GM12878 (cell line): ENCODE data around the gene PRRG3. TPM values are rescaled to one million over a fixed set of nuclear protein-coding genes. Genes with fewer than 3 reads are reported as not detected.

Source experiments
- ATAC-seq: fragments of 200-7000 bp; cut with Tn5 transposase; 3 replicates; pipeline ENCODE4 v1.9.1; 2020; ENCODE audit warnings: mild to moderate bottlenecking, moderate library complexity
- BruUV-seq: library from RNA; stranded (reverse); fragments of 400-500 nt; replicated peaks from 2 replicates; lab custom pipeline; 2021; lab: Mats Ljungman, UMichigan
- CTCF ChIA-PET: fragments of 300-600 bp; sonication (Branson Sonifier 250); formaldehyde crosslinking; extraction: SDS; loops from one replicate; lab custom pipeline; 2021; ENCODE audit warnings: inconsistent platforms; lab: Yijun Ruan, JAX
- POLR2A ChIA-PET: fragments of 350-600 bp; formaldehyde crosslinking; extraction: SDS; loops from one replicate; lab custom pipeline; 2021; ENCODE audit warnings: inconsistent platforms; lab: Charles Lee
- RAD21 ChIA-PET: fragments of 300-600 bp; sonication (Branson Sonifier 250); formaldehyde crosslinking; loops from one replicate; lab custom pipeline; 2023; ENCODE audit warnings: antibody characterized with exemption; ENCODE audit not compliant: unreplicated experiment; lab: Charles Lee
- SMC1A ChIA-PET: fragments of 300-600 bp; sonication (Branson Sonifier 250); formaldehyde crosslinking; loops from one replicate; lab custom pipeline; 2023; ENCODE audit not compliant: unreplicated experiment, uncharacterized antibody; lab: Charles Lee
- DNase-seq: peaks from one replicate; pipeline ENCODE4 v3.0.0-alpha.2; 2011; ENCODE audit warnings: low read depth, low spot score
- FAIRE-seq: peaks from 3 replicates; lab custom pipeline; 2011; peaks lifted over from hg19 to GRCh38; lab: Jason Lieb, UNC
- H2AFZ ChIP-seq: 2 replicates; pipeline ENCODE4 v1.6.0; 2011; ENCODE audit warnings: low read depth, low read length, control low read depth; ENCODE audit not compliant: control insufficient read depth
- H3K27ac ChIP-seq: 2 replicates; pipeline ENCODE4 v1.5.1; 2011; ENCODE audit warnings: control low read depth; ENCODE audit not compliant: control insufficient read depth, insufficient read depth
- H3K27me3 ChIP-seq, 2 experiments: replicated peaks in 1 of 2; 2 replicates each; pipeline versions ENCODE4 v1.6.0 to v1.6.1; 2011; ENCODE audit warnings: low read length in 1 of 2; ENCODE audit not compliant: control insufficient read depth in 2 of 2, insufficient read depth in 2 of 2
- H3K36me3 ChIP-seq, 2 experiments: 2 replicates each; pipeline ENCODE4 v1.5.1; 2011; ENCODE audit warnings: low read length in 1 of 2; ENCODE audit not compliant: control insufficient read depth in 2 of 2, insufficient read depth in 2 of 2
- H3K4me1 ChIP-seq: 2 replicates; pipeline ENCODE4 v1.6.1; 2011; ENCODE audit warnings: mild to moderate bottlenecking, low read length, moderate library complexity, mixed read lengths; ENCODE audit not compliant: control insufficient read depth, insufficient read depth
- H3K4me2 ChIP-seq: 2 replicates; pipeline ENCODE4 v1.6.0; 2011; ENCODE audit warnings: control low read depth; ENCODE audit not compliant: control insufficient read depth, insufficient read depth
- H3K4me3 ChIP-seq: fragments of 200-600 bp; sonication (generic); 2 replicates; pipeline ENCODE4 v1.5.1; 2016
- H3K79me2 ChIP-seq: 2 replicates; pipeline ENCODE4 v1.6.0; 2011; ENCODE audit warnings: low read length; ENCODE audit not compliant: control insufficient read depth, insufficient read depth
- H3K9ac ChIP-seq: 2 replicates; pipeline ENCODE4 v1.8.0; 2011; ENCODE audit warnings: low read length, control low read depth, mixed read lengths; ENCODE audit not compliant: control insufficient read depth, insufficient read depth
- H3K9me3 ChIP-seq: replicated peaks from 3 replicates; pipeline ENCODE4 v1.5.1; 2011; ENCODE audit warnings: mild to moderate bottlenecking, low read length; ENCODE audit not compliant: control insufficient read depth, insufficient read depth
- H4K20me1 ChIP-seq: 2 replicates; pipeline ENCODE4 v1.6.0; 2011; ENCODE audit not compliant: control insufficient read depth, insufficient read depth
- DPF2 ChIP-seq: fragments of 450-650 bp; IDR thresholded peaks from 2 replicates; pipeline ENCODE4 v1.6.1; 2017; ENCODE audit warnings: mild to moderate bottlenecking
- ELK1 ChIP-seq: IDR thresholded peaks from 2 replicates; pipeline ENCODE4 v1.6.1; 2012; ENCODE audit warnings: low read depth, low read length, improper control_type of control experiment
- EP300 ChIP-seq, 2 experiments: fragments of 150-350 bp in 1 of 2; IDR thresholded peaks; 2 replicates each; pipeline ENCODE4 v1.6.1; 2011 to 2012; ENCODE audit warnings: low read depth in 2 of 2, low read length in 2 of 2, borderline replicate concordance in 1 of 2, improper control_type of control experiment in 1 of 2, inconsistent platforms in 1 of 2; ENCODE audit not compliant: control insufficient read depth in 1 of 2
- HDGF ChIP-seq: fragments of 450-650 bp; IDR thresholded peaks from 2 replicates; pipeline ENCODE4 v1.6.1; 2016; ENCODE audit warnings: antibody characterized with exemption
- IRF4 ChIP-seq: IDR thresholded peaks from 2 replicates; pipeline ENCODE4 v1.6.1; 2011; ENCODE audit warnings: low read depth, low read length
- JUNB ChIP-seq: IDR thresholded peaks from 2 replicates; pipeline ENCODE4 v1.6.1; 2016; ENCODE audit warnings: antibody characterized with exemption, mild to moderate bottlenecking
- MAX ChIP-seq: IDR thresholded peaks from 2 replicates; pipeline ENCODE4 v1.6.1; 2012; ENCODE audit warnings: low read depth, low read length, improper control_type of control experiment
- MEF2A ChIP-seq: IDR thresholded peaks from 2 replicates; pipeline ENCODE4 v1.6.1; 2011; ENCODE audit warnings: low read depth, mild to moderate bottlenecking, low read length, moderate library complexity; ENCODE audit not compliant: insufficient read depth
- MLLT1 ChIP-seq: fragments of 450-650 bp; IDR thresholded peaks from 2 replicates; pipeline ENCODE4 v1.6.1; 2016; ENCODE audit warnings: mild to moderate bottlenecking
- MYC ChIP-seq: IDR thresholded peaks from 2 replicates; pipeline ENCODE4 v1.6.1; 2011; ENCODE audit warnings: mild to moderate bottlenecking, low read length, moderate library complexity, inconsistent platforms; ENCODE audit not compliant: insufficient read depth, insufficient replicate concordance, insufficient read length, severe bottlenecking
- NFYB ChIP-seq: IDR thresholded peaks from 2 replicates; pipeline ENCODE4 v1.6.1; 2011; ENCODE audit warnings: low read depth, mild to moderate bottlenecking, low read length, improper control_type of control experiment, moderate library complexity; ENCODE audit not compliant: insufficient read depth
- POLR2A ChIP-seq: IDR thresholded peaks from 2 replicates; pipeline ENCODE4 v1.6.1; 2011; ENCODE audit warnings: low read depth, mild to moderate bottlenecking, low read length
- RFX5 ChIP-seq: IDR thresholded peaks from 2 replicates; pipeline ENCODE4 v1.6.1; 2011; ENCODE audit warnings: low read depth, low read length, improper control_type of control experiment
- SMC3 ChIP-seq: IDR thresholded peaks from 2 replicates; pipeline ENCODE4 v1.6.1; 2011; ENCODE audit warnings: low read length, improper control_type of control experiment, borderline replicate concordance
- SRF ChIP-seq, 2 experiments: IDR thresholded peaks; 2 replicates each; pipeline ENCODE4 v1.6.1; 2011; ENCODE audit warnings: low read depth in 2 of 2, low read length in 2 of 2, mild to moderate bottlenecking in 1 of 2, moderate library complexity in 1 of 2
- TBL1XR1 ChIP-seq: IDR thresholded peaks from 2 replicates; pipeline ENCODE4 v1.6.1; 2012; ENCODE audit warnings: low read depth, low read length, improper control_type of control experiment
- WGBS: methylation state at CpG from one replicate; pipeline ENCODE4 v1.1.6; 2016; ENCODE audit warnings: low lambda C conversion rate; ENCODE audit not compliant: insufficient replicate concordance, insufficient coverage; ENCODE audit errors: missing lambda C conversion rate; 5-methylcytosine and 5-hydroxymethylcytosine counted together
- in situ Hi-C: fragments of 300-500 bp; cut with MboI; formaldehyde crosslinking; loops from 9 replicates; pipeline ENCODE4 v1.14.3; 2018; ENCODE audit warnings: mixed read lengths
- intact Hi-C: fragments of 100-400 bp; cut with micrococcal nuclease; formaldehyde crosslinking; loops from one replicate; pipeline ENCODE4 v1.14.2; 2022; ENCODE audit not compliant: unreplicated experiment
- polyA plus RNA-seq, 11 experiments: library from polyadenylated mRNA; depleted of rRNA in 4 of 11; unstranded in 6 of 11; stranded (reverse) in 5 of 11; fragments of >200 nt; fragmentation: Nextera tagmentation in 4 of 11; fragmentation: Illumina TruSeq in 1 of 11; extraction: Ambion mirVana in 4 of 11; extraction: Trizol in 1 of 11; gene quantifications; 1 replicate in 1 of 11; 2 replicates in 10 of 11; pipeline versions ENCODE4 v1.2.1 to v1.2.3, GENCODE V29; 2011 to 2016; ENCODE audit warnings: inconsistent platforms in 2 of 11, missing spikeins in 2 of 11, low read depth in 1 of 11
- total RNA-seq, 4 experiments: library from RNA; depleted of rRNA in 3 of 4; stranded (reverse); fragments of >200 nt in 3 of 4; fragmentation: Illumina TruSeq in 1 of 4; extraction: Trizol in 1 of 4; gene quantifications; 2 replicates each; pipeline versions ENCODE4 v1.2.1 to v1.2.3, GENCODE V29; 2013 to 2021

PRRG3 gene
- total and polyA plus RNA-seq, 10 of the 15 experiments (the other 5 are each of a cell fraction or from before 2014, with no cell fraction given) = under 0.01 TPM; not detected in 9

- TF ChIP-seq EP300 (IDR thresholded peaks at IDR 0.05; ENCODE audit: borderline replicate concordance in 1 of 2, control insufficient read depth in 1 of 2, low read depth in 2 of 2, low read length in 2 of 2) = no peak
- TF ChIP-seq MAX = no peak
- TF ChIP-seq SMC3 = peak; percentile 33; the same call in 1 of the 2 replicates
Measured at GRCh38 chrX:151713849-151714248, 18.6 kb downstream of the PRRG3 start (continued).

GRCh38 chrX:151714362-151714761, 19.1 kb downstream of the PRRG3 start:
- intact Hi-C loops (no loop called here), in situ Hi-C loops (no loop called here)
- Histone ChIP-seq H3K9me3 (no peaks in the 10 kb centered on the region), H3K27me3 (no peaks in the 10 kb centered on the region), H3K4me3 (no peak overlapping the region), H3K36me3 (no peaks in the 10 kb centered on the region), H3K4me1 (no peaks in the 10 kb centered on the region), H2AFZ (no peak overlapping the region), H4K20me1 (no peaks in the 10 kb centered on the region), H3K9ac (no peak overlapping the region), H3K27ac (no peak overlapping the region), H3K4me2 (no peak overlapping the region), H3K79me2 (no peaks in the 10 kb centered on the region)
- BruUV-seq = no TSS peak
- no peak for FAIRE-seq
- CTCF ChIA-PET = interaction anchor here (0.8 to 1.2 kb wide), 3 partner anchors 20 to 750 kb away, joined by 3 read pairs; partner anchors contain the start of gene CNGA2
- 9% methylated on average over 5 of the region's 5 CpGs for WGBS
- POLR2A ChIA-PET = interaction anchor here (0.5 kb wide), 1 partner anchor 806 kb away, joined by 3 read pairs; no protein-coding TSS in a partner anchor
- ATAC-seq = no peak
- DNase-seq = no peak
- SMC1A ChIA-PET = no interaction called here
- RAD21 ChIA-PET = no interaction called here
- TF ChIP-seq IRF4 = no peak
- no peak for TF ChIP-seq MYC
- TF ChIP-seq ELK1 = no peak
- no peak for TF ChIP-seq DPF2
- TF ChIP-seq MEF2A = no peak
- TF ChIP-seq SRF (IDR thresholded peaks at IDR 0.05; ENCODE audit: low read depth in 2 of 2, low read length in 2 of 2) = no peak
- TF ChIP-seq HDGF = no peak
- TF ChIP-seq MLLT1 = no peak
- TF ChIP-seq RFX5 = no peak
- no peak for TF ChIP-seq POLR2A
- TF ChIP-seq TBL1XR1 = no peak
- TF ChIP-seq NFYB = no peak
- no peak for TF ChIP-seq JUNB
